Right atrium auricular region (tissue), 2 donors: ENCODE measurements around the gene ATXN1. TPM values are rescaled to one million over a fixed set of nuclear protein-coding genes. Genes with fewer than 3 reads are reported as not detected.

Experiments
- DNase-seq: peaks from one replicate; pipeline ENCODE4 v3.0.0-alpha.2; 2019; ENCODE audit warnings: low spot score
- H3K27ac ChIP-seq, 2 donors: fragments of 200-600 bp; sonication (generic); 1 replicate in 1 of 2; 2 replicates in 1 of 2; pipeline ENCODE4 v1.5.1; 2016 to 2019
- H3K27me3 ChIP-seq, 2 donors: fragments of 200-600 bp; sonication (generic); one replicate each; pipeline versions ENCODE4 v1.5.1 to v1.6.0; 2017 to 2019
- H3K36me3 ChIP-seq: fragments of 200-600 bp; sonication (generic); one replicate; pipeline ENCODE4 v1.5.1; 2016
- H3K4me1 ChIP-seq, 2 donors: fragments of 200-600 bp; sonication (generic); one replicate each; pipeline versions ENCODE4 v1.5.1 to v1.6.0; 2017 to 2019
- H3K4me3 ChIP-seq, 2 donors: fragments of 200-600 bp; sonication (generic); 1 replicate in 1 of 2; 2 replicates in 1 of 2; pipeline ENCODE4 v1.5.1; 2017 to 2019; ENCODE audit warnings: mild to moderate bottlenecking in 1 of 2, moderate library complexity in 1 of 2
- H3K9me3 ChIP-seq, 2 donors: fragments of 200-600 bp; sonication (generic); one replicate each; pipeline ENCODE4 v1.5.1; 2019
- CTCF ChIP-seq, 2 donors: fragments of 200-600 bp; sonication (generic); IDR thresholded peaks; one replicate each; pipeline ENCODE4 v1.5.1; 2019; ENCODE audit warnings: antibody characterized with exemption in 2 of 2
- total RNA-seq, 2 donors: library from RNA; depleted of rRNA; stranded (reverse); fragments of >200 nt; gene quantifications; one replicate each; pipeline ENCODE4 v1.1.0, GENCODE V29; 2016

Gene ATXN1
- total RNA-seq, 2 donors from 2014 or later = 41.8 to 62.0 TPM

- DNase-seq = no peak
- peaks cover 0 to 32% of the 10 kb centered on the region in 2 donors for H3K4me1 ChIP-seq
- TF ChIP-seq CTCF (IDR thresholded peaks at IDR 0.05) = no peak
- no peak overlapping the region for H3K4me3 ChIP-seq
- no peaks in the 10 kb centered on the region for H3K9me3 ChIP-seq
- H3K36me3 ChIP-seq = peaks cover 18% of the 10 kb centered on the region
- H3K27me3 ChIP-seq = no peaks in the 10 kb centered on the region
- peak overlapping the region; percentile 74 to 86 for H3K27ac ChIP-seq
Observed at GRCh38 chr6:16278048-16278724, 483.1 kb downstream of the ATXN1 start.

DNA sequence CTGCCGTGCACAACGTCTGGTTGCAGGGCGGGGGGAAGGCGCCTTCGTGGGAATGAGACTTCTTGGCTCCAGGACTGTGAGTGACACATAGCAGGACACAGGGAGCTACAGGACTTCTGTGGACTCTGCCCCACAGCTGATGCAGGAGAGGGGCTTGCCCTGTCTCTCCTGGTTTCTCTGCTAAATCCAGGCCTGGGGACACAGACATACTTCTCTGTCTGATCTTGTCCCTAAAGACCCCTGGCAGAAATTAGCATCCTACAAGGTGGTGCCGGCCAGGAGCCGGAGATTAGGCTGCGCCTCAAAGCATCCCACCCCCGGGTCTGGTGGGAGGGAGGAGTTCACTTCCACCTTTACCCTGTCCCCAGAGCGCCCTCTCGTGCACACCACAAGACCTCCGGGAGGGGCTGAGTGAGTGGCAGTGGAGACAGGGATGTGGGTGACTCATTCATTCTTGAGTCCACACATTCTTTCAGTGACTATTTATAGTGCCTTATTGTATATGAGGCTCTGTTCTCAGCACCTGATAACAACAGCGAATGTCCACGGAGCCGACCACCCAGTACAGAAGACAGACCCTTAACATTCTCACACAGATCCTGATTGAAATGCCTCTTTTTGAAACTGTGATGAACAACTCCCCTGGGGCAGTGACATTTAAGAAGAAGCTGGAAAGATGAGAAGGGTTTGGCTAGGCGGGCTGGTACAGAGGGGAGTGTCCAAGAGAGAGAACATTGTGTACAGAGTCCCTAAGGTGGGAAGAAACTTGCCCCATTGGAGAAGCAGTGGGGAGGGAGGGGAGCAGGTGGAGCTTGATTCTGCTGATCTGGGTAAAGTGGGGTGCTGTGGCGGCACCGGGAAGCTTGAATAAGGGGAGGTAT is 483.9 kb downstream of the ATXN1 start:
- H3K4me1 ChIP-seq = peaks cover 0 to 34% of the 10 kb centered on the region in 2 donors
- peak overlapping the region; percentile 74 to 86 for H3K27ac ChIP-seq
- no peaks in the 10 kb centered on the region for H3K27me3 ChIP-seq
- H3K36me3 ChIP-seq = peaks cover 11% of the 10 kb centered on the region
- peak; percentile 79 for DNase-seq
- H3K9me3 ChIP-seq = no peaks in the 10 kb centered on the region
- H3K4me3 ChIP-seq = no peak overlapping the region
- TF ChIP-seq CTCF (IDR thresholded peaks at IDR 0.05) = peak in 1 of 2 donors; percentile 64

DNA sequence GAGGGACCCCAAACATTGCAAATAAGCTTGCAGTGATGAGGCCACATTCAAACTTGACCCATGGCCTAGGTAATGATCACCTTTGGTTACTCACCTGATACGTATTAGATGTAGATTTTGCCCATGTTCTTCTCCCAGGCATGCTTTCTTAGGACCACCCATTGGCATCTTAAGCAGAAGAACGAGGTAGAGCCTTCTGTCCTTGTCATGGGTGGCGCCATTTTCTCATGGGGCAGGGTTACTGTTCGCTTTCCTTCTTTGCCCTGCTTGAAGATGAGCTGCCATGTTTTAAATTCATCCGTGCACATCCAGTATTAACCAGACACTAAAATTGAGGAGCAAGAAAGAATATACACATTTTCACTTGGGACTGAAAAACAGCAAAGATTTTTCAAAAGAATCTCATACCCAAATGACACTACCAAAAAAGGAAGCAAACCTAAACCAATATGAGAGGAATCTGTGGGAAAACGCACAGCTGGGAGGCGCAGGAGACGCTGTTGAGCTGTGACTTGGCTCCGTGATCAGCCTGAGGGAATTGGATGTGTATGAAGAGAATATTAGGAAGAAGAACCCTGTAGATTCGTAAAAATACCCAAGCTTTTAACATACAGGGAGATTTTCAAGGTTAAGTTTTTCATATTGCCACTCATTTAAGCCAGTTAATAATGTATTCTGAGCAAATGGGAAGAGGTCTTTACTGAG is 486.2 kb downstream of the ATXN1 start:
- Histone ChIP-seq H3K36me3 (peaks cover 11% of the 10 kb centered on the region), H3K27ac (no peak overlapping the region), H3K9me3 (no peaks in the 10 kb centered on the region), H3K27me3 (no peaks in the 10 kb centered on the region), H3K4me1 (peaks cover 0 to 41% of the 10 kb centered on the region in 2 donors), H3K4me3 (no peak overlapping the region)
- no peak for DNase-seq
- no peak for TF ChIP-seq CTCF (IDR thresholded peaks at IDR 0.05)

DNA sequence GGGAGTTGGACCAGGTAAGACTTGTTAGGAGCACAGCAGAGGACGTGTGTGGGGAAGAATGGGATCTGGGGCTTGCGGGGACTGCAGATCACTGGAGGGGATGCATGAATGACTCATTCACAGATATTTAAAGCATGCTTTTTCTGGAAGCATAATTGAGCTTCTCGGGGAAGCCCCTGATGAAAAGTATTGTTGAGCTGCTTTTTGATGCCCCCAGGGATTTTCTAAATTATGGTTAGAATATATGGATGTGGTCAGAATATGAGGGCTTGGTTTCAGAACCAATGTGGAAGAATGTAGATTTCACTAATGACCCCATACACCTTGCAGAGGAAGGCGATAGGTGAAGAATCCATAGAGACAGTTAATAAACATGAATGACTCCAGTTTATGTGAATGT is 486.8 kb downstream of the ATXN1 start:
- DNase-seq = no peak
- Histone ChIP-seq H3K36me3 (peaks cover 11% of the 10 kb centered on the region), H3K27ac (no peak overlapping the region), H3K4me1 (peaks cover 0 to 41% of the 10 kb centered on the region in 2 donors), H3K27me3 (no peaks in the 10 kb centered on the region), H3K4me3 (no peak overlapping the region), H3K9me3 (no peaks in the 10 kb centered on the region)
- no peak for TF ChIP-seq CTCF (IDR thresholded peaks at IDR 0.05)

GRCh38 chr6:16273256-16273655 is 488.0 kb downstream of the ATXN1 start:
- Histone ChIP-seq H3K4me1 (peaks cover 0 to 34% of the 10 kb centered on the region in 2 donors), H3K4me3 (no peak overlapping the region), H3K27me3 (no peaks in the 10 kb centered on the region), H3K27ac (no peak overlapping the region), H3K9me3 (no peaks in the 10 kb centered on the region), H3K36me3 (no peaks in the 10 kb centered on the region)
- TF ChIP-seq CTCF (IDR thresholded peaks at IDR 0.05) = no peak
- no peak for DNase-seq
